Measurements from ENCODE around the gene ILK.

The ILK gene

GRCh38 chr11:6653097-6653496 is 49.5 kb downstream of the ILK start:
- Histone ChIP-seq H3K23ac (ENCODE audit: low read length in 2 of 2) (no peak overlapping the region), H3K14ac (ENCODE audit: low read length in 2 of 2) (no peak overlapping the region), H3K4ac (ENCODE audit: low read depth in 1 of 2, low read length in 2 of 2) (no peak overlapping the region), H2AK5ac (ENCODE audit: low read length, severe bottlenecking) (no peak overlapping the region), H3K4me3 (ENCODE audit: insufficient read depth in 1 of 2, low read depth in 1 of 2, low read length in 2 of 2) (no peak overlapping the region), H3K27ac (ENCODE audit: low read length, poor library complexity, severe bottlenecking) (no peak overlapping the region), H2BK120ac (ENCODE audit: low read depth, low read length) (no peak overlapping the region), H2BK12ac (ENCODE audit: low read length in 2 of 2) (no peak overlapping the region), H2BK15ac (ENCODE audit: low read depth, poor library complexity, severe bottlenecking) (no peak overlapping the region), H4K91ac (ENCODE audit: low read length) (no peak overlapping the region), H3K18ac (ENCODE audit: low read depth in 1 of 2, low read length in 2 of 2) (no peak overlapping the region), H3K4me2 (ENCODE audit: low read length, poor library complexity, severe bottlenecking) (no peak overlapping the region), H2BK5ac (ENCODE audit: low read depth, low read length, poor library complexity, severe bottlenecking) (no peak overlapping the region), H3K27me3 (ENCODE audit: control insufficient read depth in 1 of 2, insufficient read depth in 1 of 2, low read length in 2 of 2) (peaks cover 62 to 73% of the 10 kb centered on the region in 2 experiments), H2AFZ (ENCODE audit: low read depth, low read length) (no peak overlapping the region), H3K9ac (ENCODE audit: low read length) (no peak overlapping the region), H3K4me1 (ENCODE audit: control insufficient read depth, insufficient read depth, low read depth, low read length) (peaks cover 7% of the 10 kb centered on the region), H3K79me1 (replicated peaks; ENCODE audit: low read length, poor library complexity, severe bottlenecking) (no peaks in the 10 kb centered on the region), H3K9me3 (ENCODE audit: control insufficient read depth, low read length) (no peaks in the 10 kb centered on the region), H3K36me3 (ENCODE audit: control insufficient read depth in 1 of 2, insufficient read depth in 2 of 2, low read depth in 1 of 2, low read length in 2 of 2) (no peaks in the 10 kb centered on the region), H4K8ac (ENCODE audit: low read length) (no peak overlapping the region)
- 97% methylated on average over 1 of the region's 1 CpG for WGBS
- no peak for DNase-seq

GRCh38 chr11:6653656-6654055 is 50.1 kb downstream of the ILK start:
- H3K4ac ChIP-seq (ENCODE audit: low read depth in 1 of 2, low read length in 2 of 2) = no peak overlapping the region
- no peak overlapping the region for H3K14ac ChIP-seq (ENCODE audit: low read length in 2 of 2)
- no peak overlapping the region for H2AK5ac ChIP-seq (ENCODE audit: low read length, severe bottlenecking)
- H3K4me3 ChIP-seq (ENCODE audit: insufficient read depth in 1 of 2, low read depth in 1 of 2, low read length in 2 of 2) = no peak overlapping the region
- no peak for DNase-seq
- H3K36me3 ChIP-seq (ENCODE audit: control insufficient read depth in 1 of 2, insufficient read depth in 2 of 2, low read depth in 1 of 2, low read length in 2 of 2) = no peaks in the 10 kb centered on the region
- H2BK5ac ChIP-seq (ENCODE audit: low read depth, low read length, poor library complexity, severe bottlenecking) = no peak overlapping the region
- H2BK12ac ChIP-seq (ENCODE audit: low read length in 2 of 2) = no peak overlapping the region
- no peaks in the 10 kb centered on the region for H3K79me1 ChIP-seq (replicated peaks; ENCODE audit: low read length, poor library complexity, severe bottlenecking)
- peaks cover 7% of the 10 kb centered on the region for H3K4me1 ChIP-seq (ENCODE audit: control insufficient read depth, insufficient read depth, low read depth, low read length)
- H4K91ac ChIP-seq (ENCODE audit: low read length) = no peak overlapping the region
- no peak overlapping the region for H2BK120ac ChIP-seq (ENCODE audit: low read depth, low read length)
- H2BK15ac ChIP-seq (ENCODE audit: low read depth, poor library complexity, severe bottlenecking) = no peak overlapping the region
- H3K9ac ChIP-seq (ENCODE audit: low read length) = no peak overlapping the region
- no peak overlapping the region for H3K18ac ChIP-seq (ENCODE audit: low read depth in 1 of 2, low read length in 2 of 2)
- no peak overlapping the region for H3K27ac ChIP-seq (ENCODE audit: low read length, poor library complexity, severe bottlenecking)
- H3K27me3 ChIP-seq (ENCODE audit: control insufficient read depth in 1 of 2, insufficient read depth in 1 of 2, low read length in 2 of 2) = peaks cover 64 to 76% of the 10 kb centered on the region in 2 experiments
- no peak overlapping the region for H4K8ac ChIP-seq (ENCODE audit: low read length)
- no peaks in the 10 kb centered on the region for H3K9me3 ChIP-seq (ENCODE audit: control insufficient read depth, low read length)
- 95% methylated on average over 2 of the region's 2 CpGs for WGBS
- H3K23ac ChIP-seq (ENCODE audit: low read length in 2 of 2) = no peak overlapping the region
- no peak overlapping the region for H3K4me2 ChIP-seq (ENCODE audit: low read length, poor library complexity, severe bottlenecking)
- H2AFZ ChIP-seq (ENCODE audit: low read depth, low read length) = no peak overlapping the region

- no peak overlapping the region for H3K27ac ChIP-seq (ENCODE audit: low read length, poor library complexity, severe bottlenecking)
- peak overlapping the region in 1 of 2 experiments; percentile 99 for H3K4ac ChIP-seq (ENCODE audit: low read depth in 1 of 2, low read length in 2 of 2)
- no peaks in the 10 kb centered on the region for H3K9me3 ChIP-seq (ENCODE audit: control insufficient read depth, low read length)
- H4K8ac ChIP-seq (ENCODE audit: low read length) = peak overlapping the region; percentile 78
- H2BK15ac ChIP-seq (ENCODE audit: low read depth, poor library complexity, severe bottlenecking) = peak overlapping the region; percentile 60
- H3K36me3 ChIP-seq (ENCODE audit: control insufficient read depth in 1 of 2, insufficient read depth in 2 of 2, low read depth in 1 of 2, low read length in 2 of 2) = no peaks in the 10 kb centered on the region
- peak overlapping the region in 1 of 2 experiments; percentile 60 for H3K4me3 ChIP-seq (ENCODE audit: insufficient read depth in 1 of 2, low read depth in 1 of 2, low read length in 2 of 2)
- H2BK12ac ChIP-seq (ENCODE audit: low read length in 2 of 2) = peak overlapping the region in 1 of 2 experiments; percentile 81
- no peak overlapping the region for H2AK5ac ChIP-seq (ENCODE audit: low read length, severe bottlenecking)
- H4K91ac ChIP-seq (ENCODE audit: low read length) = peak overlapping the region; percentile 93
- H3K18ac ChIP-seq (ENCODE audit: low read depth in 1 of 2, low read length in 2 of 2) = peak overlapping the region; percentile 77 to 79
- peaks cover 7% of the 10 kb centered on the region for H3K4me1 ChIP-seq (ENCODE audit: control insufficient read depth, insufficient read depth, low read depth, low read length)
- H3K4me2 ChIP-seq (ENCODE audit: low read length, poor library complexity, severe bottlenecking) = peak overlapping the region; percentile 10
- peak overlapping the region in 1 of 2 experiments; percentile 87 for H3K14ac ChIP-seq (ENCODE audit: low read length in 2 of 2)
- DNase-seq = no peak
- no peaks in the 10 kb centered on the region for H3K79me1 ChIP-seq (replicated peaks; ENCODE audit: low read length, poor library complexity, severe bottlenecking)
- no peak overlapping the region for H2BK5ac ChIP-seq (ENCODE audit: low read depth, low read length, poor library complexity, severe bottlenecking)
- WGBS = 52% methylated on average over 9 of the region's 9 CpGs
- H3K9ac ChIP-seq (ENCODE audit: low read length) = peak overlapping the region; percentile 28
- H2AFZ ChIP-seq (ENCODE audit: low read depth, low read length) = no peak overlapping the region
- H3K27me3 ChIP-seq (ENCODE audit: control insufficient read depth in 1 of 2, insufficient read depth in 1 of 2, low read length in 2 of 2) = peaks cover 64 to 71% of the 10 kb centered on the region in 2 experiments
- peak overlapping the region; percentile 87 for H2BK120ac ChIP-seq (ENCODE audit: low read depth, low read length)
- H3K23ac ChIP-seq (ENCODE audit: low read length in 2 of 2) = peak overlapping the region in 1 of 2 experiments; percentile 83
These were observed 50.9 kb downstream of the ILK start for GRCh38 chr11:6654281-6655019.

- DNase-seq = peak; percentile 52
These were observed 51.6 kb downstream of the ILK start for GRCh38 chr11:6655020-6655789.

More at GRCh38 chr11:6655020-6655789, 51.6 kb downstream of the ILK start:
- peak overlapping the region; percentile 28 for H3K9ac ChIP-seq (ENCODE audit: low read length)
- H3K79me1 ChIP-seq (replicated peaks; ENCODE audit: low read length, poor library complexity, severe bottlenecking) = no peaks in the 10 kb centered on the region
- peak overlapping the region; percentile 87 for H2BK120ac ChIP-seq (ENCODE audit: low read depth, low read length)
- H2BK5ac ChIP-seq (ENCODE audit: low read depth, low read length, poor library complexity, severe bottlenecking) = no peak overlapping the region
- peak overlapping the region; percentile 63 for H3K4me2 ChIP-seq (ENCODE audit: low read length, poor library complexity, severe bottlenecking)
- peak overlapping the region; percentile 93 for H4K91ac ChIP-seq (ENCODE audit: low read length)
- H3K4me3 ChIP-seq (ENCODE audit: insufficient read depth in 1 of 2, low read depth in 1 of 2, low read length in 2 of 2) = peak overlapping the region; percentile 60 to 64
- no peak overlapping the region for H2AK5ac ChIP-seq (ENCODE audit: low read length, severe bottlenecking)
- whole genome bisulfite sequencing = 1% methylated on average over 18 of the region's 84 CpGs
- H2BK12ac ChIP-seq (ENCODE audit: low read length in 2 of 2) = peak overlapping the region; percentile 49 to 81
- peak overlapping the region; percentile 77 to 79 for H3K18ac ChIP-seq (ENCODE audit: low read depth in 1 of 2, low read length in 2 of 2)
- H3K23ac ChIP-seq (ENCODE audit: low read length in 2 of 2) = peak overlapping the region in 1 of 2 experiments; percentile 83
- peaks cover 56 to 64% of the 10 kb centered on the region in 2 experiments for H3K27me3 ChIP-seq (ENCODE audit: control insufficient read depth in 1 of 2, insufficient read depth in 1 of 2, low read length in 2 of 2)
- H3K27ac ChIP-seq (ENCODE audit: low read length, poor library complexity, severe bottlenecking) = no peak overlapping the region
- H3K9me3 ChIP-seq (ENCODE audit: control insufficient read depth, low read length) = no peaks in the 10 kb centered on the region
- no peaks in the 10 kb centered on the region for H3K36me3 ChIP-seq (ENCODE audit: control insufficient read depth in 1 of 2, insufficient read depth in 2 of 2, low read depth in 1 of 2, low read length in 2 of 2)
- peak overlapping the region in 1 of 2 experiments; percentile 87 for H3K14ac ChIP-seq (ENCODE audit: low read length in 2 of 2)
- H3K4ac ChIP-seq (ENCODE audit: low read depth in 1 of 2, low read length in 2 of 2) = peak overlapping the region; percentile 81 to 99
- peak overlapping the region; percentile 60 for H2BK15ac ChIP-seq (ENCODE audit: low read depth, poor library complexity, severe bottlenecking)
- H4K8ac ChIP-seq (ENCODE audit: low read length) = peak overlapping the region; percentile 78
- no peak overlapping the region for H2AFZ ChIP-seq (ENCODE audit: low read depth, low read length)
- H3K4me1 ChIP-seq (ENCODE audit: control insufficient read depth, insufficient read depth, low read depth, low read length) = peaks cover 7% of the 10 kb centered on the region
